ENCODE data around the gene FBXL14. TPM values are rescaled to one million over a fixed set of nuclear protein-coding genes. Genes with fewer than 3 reads are reported as not detected.

Gene FBXL14
- total RNA-seq, 1 donor from 2014 or later = 6.9 TPM

GRCh38 chr12:1628666-1629337 is 34.4 kb upstream of the FBXL14 start, which contains the start of gene WNT5B:
Gene WNT5B (plus strand): TSS chr12:1629231. CDS start chr12:1631355, 2,124 bp downstream.
- no peak for DNase-seq (ENCODE audit: low spot score)
- intact Hi-C loops (cut with DNase I) = no loop called here

GRCh38 chr12:1622406-1622805 is 28.0 kb upstream of the FBXL14 start:
- DNase-seq (ENCODE audit: low spot score) = no peak
- intact Hi-C loops (cut with DNase I) = no loop called here

GRCh38 chr12:1620092-1620491 is 25.7 kb upstream of the FBXL14 start:
- intact Hi-C loops (cut with DNase I) = no loop called here
- DNase-seq (ENCODE audit: low spot score) = no peak

- DNase-seq (ENCODE audit: low spot score) = no peak
- intact Hi-C loops (cut with DNase I) = no loop called here
These were observed 25.2 kb upstream of the FBXL14 start for GRCh38 chr12:1619587-1619986.

- intact Hi-C loops (cut with DNase I) = no loop called here
- no peak for DNase-seq (ENCODE audit: low spot score)
These were observed 24.8 kb upstream of the FBXL14 start for GRCh38 chr12:1619159-1619558.

GRCh38 chr12:1618489-1618888 is 24.1 kb upstream of the FBXL14 start:
- DNase-seq (ENCODE audit: low spot score) = no peak
- intact Hi-C loops (cut with DNase I) = no loop called here

- intact Hi-C loops (cut with DNase I) = no loop called here
- DNase-seq (ENCODE audit: low spot score) = no peak
These were observed 22.1 kb upstream of the FBXL14 start for GRCh38 chr12:1616233-1617066.

- no peak for DNase-seq (ENCODE audit: low spot score)
- intact Hi-C loops (cut with DNase I) = no loop called here
These were observed 20.0 kb upstream of the FBXL14 start for GRCh38 chr12:1614360-1614759.

- intact Hi-C loops (cut with DNase I) = no loop called here
- no peak for DNase-seq (ENCODE audit: low spot score)
These were observed 19.5 kb upstream of the FBXL14 start for GRCh38 chr12:1613860-1614259.

- intact Hi-C loops (cut with DNase I) = no loop called here
- DNase-seq (ENCODE audit: low spot score) = no peak
These were observed 17.6 kb upstream of the FBXL14 start for GRCh38 chr12:1611803-1612572.

GRCh38 chr12:1610072-1610643 is 15.8 kb upstream of the FBXL14 start:
- DNase-seq (ENCODE audit: low spot score) = no peak
- intact Hi-C loops (cut with DNase I) = no loop called here

- intact Hi-C loops (cut with DNase I) = no loop called here
- DNase-seq (ENCODE audit: low spot score) = no peak
These were observed 14.3 kb upstream of the FBXL14 start for GRCh38 chr12:1608713-1609119.

GRCh38 chr12:1607940-1608712 is 13.7 kb upstream of the FBXL14 start:
- no peak for DNase-seq (ENCODE audit: low spot score)
- intact Hi-C loops (cut with DNase I) = no loop called here

GRCh38 chr12:1606021-1606622 is 11.7 kb upstream of the FBXL14 start:
- intact Hi-C loops (cut with DNase I) = no loop called here
- peak; percentile 93 for DNase-seq (ENCODE audit: low spot score)

GRCh38 chr12:1605129-1606020 is 11.0 kb upstream of the FBXL14 start:
- intact Hi-C loops (cut with DNase I) = no loop called here
- peak; percentile 86 for DNase-seq (ENCODE audit: low spot score)

GRCh38 chr12:1604464-1604863 is 10.1 kb upstream of the FBXL14 start:
- intact Hi-C loops (cut with DNase I) = loop anchor here (5.0 kb wide), 1 partner anchor 487 kb away; no protein-coding TSS in a partner anchor
- no peak for DNase-seq (ENCODE audit: low spot score)

GRCh38 chr12:1603269-1603993 is 9.1 kb upstream of the FBXL14 start:
- DNase-seq (ENCODE audit: low spot score) = no peak
- intact Hi-C loops (cut with DNase I) = loop anchor here (5.0 kb wide), 1 partner anchor 486 kb away; no protein-coding TSS in a partner anchor

Measured in cardiac septum (tissue), 1 donor.